AG04449 (cell line): ENCODE data around the gene OSGIN1.
"Not testable (repeated sequence)": the region's sequence is repeated elsewhere in the genome, so short reads cannot be mapped to it uniquely, and the experiment has no call there.

Experiments
- CTCF ChIA-PET: fragments of 350-600 bp; formaldehyde crosslinking; extraction: SDS; loops from one replicate; lab custom pipeline; 2021; ENCODE audit warnings: antibody characterized with exemption; lab: Yijun Ruan, JAX
- POLR2A ChIA-PET: fragments of 400-600, 350-600 bp; formaldehyde crosslinking; extraction: SDS; loops from one replicate; lab custom pipeline; 2020; ENCODE audit warnings: antibody characterized with exemption, inconsistent platforms; lab: Yijun Ruan, JAX
- DNase-seq: peaks from one replicate; pipeline ENCODE4 v3.0.0-alpha.2; 2010; ENCODE audit warnings: low read depth, low spot score
- H3K4me3 ChIP-seq: 2 replicates; pipeline ENCODE4 v1.5.1; 2011; ENCODE audit warnings: low read depth, mild to moderate bottlenecking, control low read depth, low read length
- CTCF ChIP-seq: IDR thresholded peaks from one replicate; pipeline ENCODE4 v1.5.1; 2011; ENCODE audit warnings: mild to moderate bottlenecking, moderate library complexity, low read length, control low read depth, inconsistent platforms; ENCODE audit not compliant: insufficient read depth; ENCODE audit errors: missing control alignments

Gene OSGIN1

GRCh38 chr16:83947642-83948234 is 5.3 kb upstream of the OSGIN1 start:
- H3K4me3 ChIP-seq = no peak overlapping the region
- ChIA-PET POLR2A (no interaction called here), CTCF (interaction anchor here (0.9 to 2.0 kb wide), 3 partner anchors 10 to 118 kb away, joined by 3 to 15 read pairs (median 5); no protein-coding TSS in a partner anchor)
- DNase-seq = no peak
- TF ChIP-seq CTCF = no peak

GRCh38 chr16:83948914-83949723 is 3.9 kb upstream of the OSGIN1 start:
- ChIA-PET CTCF (interaction anchor here (0.8 to 1.5 kb wide), 3 partner anchors 22 to 117 kb away, joined by 3 to 5 read pairs (median 4); no protein-coding TSS in a partner anchor), POLR2A (no interaction called here)
- TF ChIP-seq CTCF = no peak
- DNase-seq = no peak
- no peak overlapping the region for H3K4me3 ChIP-seq

GRCh38 chr16:83949724-83950001 is 3.4 kb upstream of the OSGIN1 start:
- ChIA-PET CTCF (interaction anchor here (0.8 kb wide), 1 partner anchor 116 kb away, joined by 4 read pairs; no protein-coding TSS in a partner anchor), POLR2A (no interaction called here)
- no peak for DNase-seq
- TF ChIP-seq CTCF = no peak
- H3K4me3 ChIP-seq = no peak overlapping the region

GRCh38 chr16:83950862-83951399 is 2.1 kb upstream of the OSGIN1 start:
- CTCF ChIA-PET, H3K4me3 ChIP-seq, POLR2A ChIA-PET, DNase-seq: not testable (repeated sequence)

GRCh38 chr16:83951544-83951943 is 1.5 kb upstream of the OSGIN1 start:
- ChIA-PET CTCF (interaction anchor here (6.8 to 16.0 kb wide), 2 partner anchors 23 to 111 kb away, joined by 56 to 662 read pairs; no protein-coding TSS in a partner anchor), POLR2A (no interaction called here)
- no peak overlapping the region for H3K4me3 ChIP-seq
- TF ChIP-seq CTCF = no peak
- DNase-seq = no peak

- ChIA-PET POLR2A (no interaction called here), CTCF (interaction anchor here (1.2 to 16.0 kb wide), 6 partner anchors 8 to 110 kb away, joined by 4 to 662 read pairs (median 8); no protein-coding TSS in a partner anchor)
- peak overlapping the region; percentile 69 for H3K4me3 ChIP-seq
- TF ChIP-seq CTCF = no peak
- DNase-seq = no peak
Observed at GRCh38 chr16:83952587-83952939, 477 bp upstream of the OSGIN1 start.
